Vein endothelial cell (primary cell): Measurements from ENCODE around the gene ARHGEF2. TPM values are rescaled to one million over a fixed set of nuclear protein-coding genes. Genes with fewer than 3 reads are reported as not detected.

Source experiments
- small RNA-seq: library from RNA; depleted of rRNA; stranded (forward); fragments of <200 nt; gene quantifications from one replicate; pipeline ENCODE3, GENCODE V24; 2012
- total RNA-seq: library from RNA; depleted of rRNA; stranded (reverse); fragments of >200 nt; gene quantifications from 2 replicates; pipeline ENCODE4 v1.2.3, GENCODE V29; 2012

The ARHGEF2 gene
- total RNA-seq, result 100 and 106 TPM in 2 replicates

GRCh38 chr1:155978325-155978972, at the start of gene ARHGEF2:
Gene ARHGEF2 (minus strand): TSS chr1:155978547. CDS start chr1:155978427, 120 bp downstream.

GRCh38 chr1:156020293-156021092, 42.1 kb upstream of the ARHGEF2 start, which contains the start of gene SSR2:
Gene SSR2 (minus strand): TSS chr1:156020951. CDS start chr1:156020167, 784 bp downstream.

GRCh38 chr1:155940993-155941844, 37.1 kb downstream of the ARHGEF2 start, which contains the start of gene RXFP4:
Gene RXFP4 (plus strand): TSS chr1:155941638. CDS start chr1:155941710, 72 bp downstream.

GRCh38 chr1:155934097-155934935, 44.0 kb downstream of the ARHGEF2 start, which contains the start of gene KHDC4:
Gene KHDC4 (minus strand): TSS chr1:155934413. CDS start chr1:155934373, 40 bp downstream.

GRCh38 chr1:155911156-155912055, 66.9 kb downstream of the ARHGEF2 start, which contains the start of gene RIT1:
Gene RIT1 (minus strand): TSS chr1:155911349. CDS start chr1:155910761, 588 bp downstream.

Small RNA genes within 50 kb of the gene (small RNA-seq; reads per million reads assigned to genes)
- gene MIR6738 (0.24 reads per million), gene SCARNA4 (not detected), gene SNORA80E (82.9 reads per million, percentile 99 among the genes with 10 or more reads in this experiment)

Other genes starting within 250 kb of the ARHGEF2 start
- 37.9 and 42.8 TPM in 2 replicates for gene GON4L, start 121.3 kb downstream of the ARHGEF2 start, total RNA-seq
- 34.4 and 35.9 TPM in 2 replicates for gene SYT11, start 119.0 kb downstream of the ARHGEF2 start, total RNA-seq
- 35.6 and 48.0 TPM in 2 replicates for gene RIT1, start 67.2 kb downstream of the ARHGEF2 start, total RNA-seq
- 36.6 and 40.6 TPM in 2 replicates for gene KHDC4, start 44.1 kb downstream of the ARHGEF2 start, total RNA-seq
- gene RXFP4, start 36.9 kb downstream of the ARHGEF2 start, total RNA-seq, result not detected in 2 replicates
- gene SSR2, start 42.4 kb upstream of the ARHGEF2 start, total RNA-seq, result 605 and 637 TPM in 2 replicates
- gene UBQLN4, start 75.3 kb upstream of the ARHGEF2 start, total RNA-seq, result 30.4 and 33.1 TPM in 2 replicates
- 43.7 and 70.9 TPM in 2 replicates for gene LAMTOR2, start 76.2 kb upstream of the ARHGEF2 start, total RNA-seq
- gene RAB25, start 82.6 kb upstream of the ARHGEF2 start, total RNA-seq, result not detected in 2 replicates
- gene MEX3A, start 103.9 kb upstream of the ARHGEF2 start, total RNA-seq, result 15.8 and 19.9 TPM in 2 replicates
- gene LMNA, start 136.2 kb upstream of the ARHGEF2 start, total RNA-seq, result 724 and 847 TPM in 2 replicates
- gene SEMA4A, start 175.0 kb upstream of the ARHGEF2 start, total RNA-seq, result 0.29 and 0.65 TPM in 2 replicates
- gene SLC25A44, start 215.6 kb upstream of the ARHGEF2 start, total RNA-seq, result 18.3 and 21.3 TPM in 2 replicates
- gene PMF1, start 234.5 kb upstream of the ARHGEF2 start, total RNA-seq, result 51.9 and 54.3 TPM in 2 replicates